Glutamatergic neuron (in vitro differentiated cells): Measurements from ENCODE around the gene SLC29A3. TPM values are rescaled to one million over a fixed set of nuclear protein-coding genes. Genes with fewer than 3 reads are reported as not detected.

Experiments used
- DNase-seq: peaks from one replicate; pipeline ENCODE4 v3.0.0; 2022
- H3K27ac Mint-ChIP-seq: one replicate; pipeline ENCODE4 v1.8.0; 2020; ENCODE audit warnings: mild to moderate bottlenecking, mixed read lengths, inconsistent platforms; ENCODE audit not compliant: unreplicated experiment
- H3K27me3 Mint-ChIP-seq: one replicate; pipeline ENCODE4 v1.8.0; 2020; ENCODE audit warnings: mild to moderate bottlenecking, moderate library complexity, mixed read lengths, inconsistent platforms; ENCODE audit not compliant: unreplicated experiment
- H3K36me3 Mint-ChIP-seq: one replicate; pipeline ENCODE4 v1.8.0; 2020; ENCODE audit warnings: mild to moderate bottlenecking, mixed read lengths, inconsistent platforms; ENCODE audit not compliant: unreplicated experiment
- H3K4me1 Mint-ChIP-seq: one replicate; pipeline ENCODE4 v1.8.0; 2020; ENCODE audit warnings: mild to moderate bottlenecking, low read depth, mixed read lengths, inconsistent platforms; ENCODE audit not compliant: unreplicated experiment
- H3K4me3 Mint-ChIP-seq: one replicate; pipeline ENCODE4 v1.8.0; 2020; ENCODE audit warnings: mild to moderate bottlenecking, mixed read lengths, inconsistent platforms; ENCODE audit not compliant: unreplicated experiment
- H3K9me3 Mint-ChIP-seq: one replicate; pipeline ENCODE4 v1.8.0; 2020; ENCODE audit warnings: mild to moderate bottlenecking, moderate library complexity, mixed read lengths, inconsistent platforms; ENCODE audit not compliant: unreplicated experiment
- total RNA-seq: library from RNA; stranded (reverse); fragmentation: NEBNext Ultra II Directional; extraction: Animal tissue kit (Norgen Biotek cat#: 25700); gene quantifications from one replicate; pipeline ENCODE4 v1.2.1, GENCODE V29; 2021; ENCODE audit not compliant: unreplicated experiment
- TF ChIP-seq, protein P1 (sequence below): fragments of 200-600 bp; sonication (generic); IDR thresholded peaks from one replicate; pipeline ENCODE4 v1.5.0; 2021; ENCODE audit not compliant: partially characterized antibody, unreplicated experiment

SLC29A3 gene
- total RNA-seq, 1 donor from 2014 or later = 7.8 TPM

DNA sequence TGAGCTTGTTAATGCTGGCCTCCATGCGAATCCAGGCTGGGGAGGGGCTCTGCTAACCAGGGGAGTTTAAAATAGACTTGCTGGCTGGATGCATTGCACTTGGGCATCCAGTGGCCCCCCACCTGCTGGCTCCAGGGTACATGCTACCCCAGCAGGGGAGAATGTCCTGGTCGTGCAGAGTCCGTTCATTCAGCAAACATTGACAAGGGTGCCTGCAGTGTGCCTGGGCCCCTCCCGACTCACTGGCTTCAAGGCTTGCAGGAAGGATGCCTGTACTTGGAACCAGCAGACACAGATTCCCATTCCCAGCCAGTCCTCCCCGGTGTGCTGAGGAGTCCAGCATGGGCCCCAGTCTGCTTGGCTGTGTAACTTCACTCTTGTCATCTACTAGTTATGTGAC is 1.5 kb downstream of the SLC29A3 start:
- TF ChIP-seq, protein P1, sequence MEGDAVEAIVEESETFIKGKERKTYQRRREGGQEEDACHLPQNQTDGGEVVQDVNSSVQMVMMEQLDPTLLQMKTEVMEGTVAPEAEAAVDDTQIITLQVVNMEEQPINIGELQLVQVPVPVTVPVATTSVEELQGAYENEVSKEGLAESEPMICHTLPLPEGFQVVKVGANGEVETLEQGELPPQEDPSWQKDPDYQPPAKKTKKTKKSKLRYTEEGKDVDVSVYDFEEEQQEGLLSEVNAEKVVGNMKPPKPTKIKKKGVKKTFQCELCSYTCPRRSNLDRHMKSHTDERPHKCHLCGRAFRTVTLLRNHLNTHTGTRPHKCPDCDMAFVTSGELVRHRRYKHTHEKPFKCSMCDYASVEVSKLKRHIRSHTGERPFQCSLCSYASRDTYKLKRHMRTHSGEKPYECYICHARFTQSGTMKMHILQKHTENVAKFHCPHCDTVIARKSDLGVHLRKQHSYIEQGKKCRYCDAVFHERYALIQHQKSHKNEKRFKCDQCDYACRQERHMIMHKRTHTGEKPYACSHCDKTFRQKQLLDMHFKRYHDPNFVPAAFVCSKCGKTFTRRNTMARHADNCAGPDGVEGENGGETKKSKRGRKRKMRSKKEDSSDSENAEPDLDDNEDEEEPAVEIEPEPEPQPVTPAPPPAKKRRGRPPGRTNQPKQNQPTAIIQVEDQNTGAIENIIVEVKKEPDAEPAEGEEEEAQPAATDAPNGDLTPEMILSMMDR = no peak
- no peak for DNase-seq
- Mint-ChIP-seq H3K27ac (no peak overlapping the region), H3K4me1 (peaks cover 9% of the 10 kb centered on the region), H3K9me3 (no peaks in the 10 kb centered on the region), H3K27me3 (no peaks in the 10 kb centered on the region), H3K4me3 (no peak overlapping the region), H3K36me3 (no peaks in the 10 kb centered on the region)

DNA sequence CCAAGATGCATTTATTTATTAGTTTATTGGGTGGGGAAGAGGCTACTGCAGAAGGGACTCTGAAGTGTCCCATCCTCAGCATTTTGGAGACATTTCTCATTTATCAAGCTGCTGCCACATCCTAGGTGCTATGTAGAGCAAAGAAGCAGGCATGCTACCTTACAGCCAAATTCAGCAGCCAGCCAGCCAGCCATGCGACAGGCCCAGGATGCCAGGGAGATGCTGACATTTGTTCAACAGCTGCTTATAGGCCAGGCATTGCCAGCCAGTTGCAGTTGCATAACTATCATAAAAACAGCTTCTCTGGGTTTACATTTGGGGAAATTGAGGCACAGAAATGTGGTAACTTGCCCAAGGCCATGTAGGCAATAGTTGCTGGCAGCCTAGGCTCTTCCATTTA is 2.3 kb downstream of the SLC29A3 start:
- Mint-ChIP-seq H3K27ac (no peak overlapping the region), H3K27me3 (no peaks in the 10 kb centered on the region), H3K9me3 (no peaks in the 10 kb centered on the region), H3K36me3 (no peaks in the 10 kb centered on the region), H3K4me3 (no peak overlapping the region), H3K4me1 (peaks cover 8% of the 10 kb centered on the region)
- no peak for DNase-seq
- TF ChIP-seq, protein P1 = no peak

DNA sequence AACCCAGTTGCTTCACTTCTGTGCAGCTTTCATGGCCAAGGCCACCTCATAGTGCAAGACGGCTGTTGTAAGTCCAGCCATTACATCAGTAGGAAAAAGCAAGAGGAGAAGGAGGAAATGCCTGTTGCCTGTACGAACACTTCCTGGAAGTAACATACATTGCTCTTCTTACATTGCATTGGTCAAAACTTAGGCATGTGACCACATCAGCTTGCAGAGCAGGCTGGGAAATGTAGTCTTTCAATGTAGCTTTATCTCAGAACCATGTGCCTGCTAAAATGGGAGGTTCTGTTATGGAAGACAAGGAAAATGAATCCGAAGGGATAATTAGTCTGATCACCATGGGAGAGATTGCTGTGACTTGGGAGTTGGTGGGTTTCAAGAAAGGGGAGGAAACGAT is 4.3 kb downstream of the SLC29A3 start:
- no peak overlapping the region for H3K27ac Mint-ChIP-seq
- H3K4me1 Mint-ChIP-seq = peaks cover 2% of the 10 kb centered on the region

DNA sequence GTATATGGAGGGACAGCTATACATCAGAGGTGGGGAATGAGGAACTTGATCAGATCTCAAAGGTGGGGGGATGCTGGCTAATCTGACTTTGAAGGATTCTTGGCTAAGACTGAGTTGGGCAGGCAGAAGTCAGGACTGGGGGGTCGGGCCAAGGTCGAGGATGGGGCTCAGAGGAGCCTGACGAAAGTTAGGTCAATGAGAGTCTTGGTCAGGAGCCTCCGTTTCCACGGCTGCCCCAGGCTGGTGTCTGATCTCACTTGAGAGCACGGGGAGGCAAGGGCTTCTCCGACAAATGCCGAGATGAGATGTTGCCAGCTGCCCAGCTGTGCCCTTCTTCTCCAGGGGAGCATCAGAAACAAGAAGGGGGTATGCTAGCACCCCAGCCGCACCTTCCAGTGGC is 5.7 kb downstream of the SLC29A3 start:
- Mint-ChIP-seq H3K4me1 (peaks cover 2% of the 10 kb centered on the region), H3K27ac (no peak overlapping the region), H3K9me3 (no peaks in the 10 kb centered on the region), H3K4me3 (no peak overlapping the region), H3K36me3 (no peaks in the 10 kb centered on the region), H3K27me3 (peaks cover 2% of the 10 kb centered on the region)
- DNase-seq = no peak
- TF ChIP-seq, protein P1 = no peak

More for the DNA sequence above, 4.3 kb downstream of the SLC29A3 start:
- DNase-seq = no peak
- Mint-ChIP-seq H3K27me3 (peaks cover 1% of the 10 kb centered on the region), H3K9me3 (no peaks in the 10 kb centered on the region), H3K36me3 (no peaks in the 10 kb centered on the region), H3K4me3 (no peak overlapping the region)
- TF ChIP-seq, protein P1 = no peak

DNA sequence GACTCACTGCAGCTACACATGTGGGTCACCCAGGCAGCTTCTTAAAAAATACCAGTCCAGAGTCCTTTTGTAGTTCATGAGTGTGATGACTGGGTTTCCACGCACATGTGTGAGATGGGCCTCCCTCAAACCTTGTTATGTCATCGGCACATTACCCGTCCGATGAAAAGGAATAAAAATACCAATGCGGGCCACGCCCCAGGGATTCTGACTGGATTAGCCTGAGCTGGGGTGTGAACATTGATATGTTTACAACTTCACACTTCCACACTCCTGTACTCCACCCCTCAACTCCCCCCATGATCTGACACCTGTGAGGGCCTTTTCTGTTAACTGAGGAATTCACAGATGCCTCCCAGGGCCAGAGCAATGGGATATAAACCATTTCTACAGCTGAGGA is 6.2 kb downstream of the SLC29A3 start:
- TF ChIP-seq, protein P1 = no peak
- Mint-ChIP-seq H3K4me3 (no peak overlapping the region), H3K9me3 (no peaks in the 10 kb centered on the region)

More for the DNA sequence above, 6.2 kb downstream of the SLC29A3 start:
- peaks cover 2% of the 10 kb centered on the region for H3K27me3 Mint-ChIP-seq
- no peaks in the 10 kb centered on the region for H3K36me3 Mint-ChIP-seq
- H3K4me1 Mint-ChIP-seq = peaks cover 2% of the 10 kb centered on the region
- H3K27ac Mint-ChIP-seq = no peak overlapping the region
- DNase-seq = no peak
